GM18909 (cell line): ENCODE results near the gene GEMIN2.
"Not testable (repeated sequence)": the region's sequence is repeated elsewhere in the genome, so short reads cannot be mapped to it uniquely, and the experiment has no call there.

Source experiments
- ATAC-seq: cut with Tn5 transposase; IDR thresholded peaks from one replicate; pipeline ENCODE4 v1.9.1; 2021; ENCODE audit warnings: mild to moderate bottlenecking; ENCODE audit not compliant: unreplicated experiment, poor library complexity

The GEMIN2 gene

GRCh38 chr14:39114073-39114838 is at the start of gene GEMIN2:
Gene GEMIN2, plus strand, starts transcription at chr14:39114323. Its CDS starts 16 bp downstream, at chr14:39114339.
- peak; percentile 92 for ATAC-seq

GRCh38 chr14:39069169-39069805 is 44.8 kb upstream of the GEMIN2 start:
- ATAC-seq, result not testable (repeated sequence)

GRCh38 chr14:39069923-39070322 is 44.2 kb upstream of the GEMIN2 start:
- ATAC-seq, result no peak

- no peak for ATAC-seq
Observed at GRCh38 chr14:39071096-39071495, 43.0 kb upstream of the GEMIN2 start.

GRCh38 chr14:39080886-39081285 is 33.2 kb upstream of the GEMIN2 start:
- ATAC-seq, result no peak

- ATAC-seq, result no peak
Observed at GRCh38 chr14:39083127-39083526, 31.0 kb upstream of the GEMIN2 start.

GRCh38 chr14:39085933-39086332 is 28.2 kb upstream of the GEMIN2 start:
- ATAC-seq, result no peak

GRCh38 chr14:39087493-39087892 is 26.6 kb upstream of the GEMIN2 start:
- no peak for ATAC-seq

GRCh38 chr14:39090548-39091111 is 23.5 kb upstream of the GEMIN2 start:
- ATAC-seq, result no peak

- ATAC-seq, result no peak
Observed at GRCh38 chr14:39091716-39092115, 22.4 kb upstream of the GEMIN2 start.

GRCh38 chr14:39094515-39094914 is 19.6 kb upstream of the GEMIN2 start:
- ATAC-seq, result no peak

- no peak for ATAC-seq
Observed at GRCh38 chr14:39097159-39097558, 17.0 kb upstream of the GEMIN2 start.

GRCh38 chr14:39099215-39099614 is 14.9 kb upstream of the GEMIN2 start:
- ATAC-seq, result not testable (repeated sequence)

- ATAC-seq, result no peak
Observed at GRCh38 chr14:39099748-39100147, 14.4 kb upstream of the GEMIN2 start.

- peak; percentile 20 for ATAC-seq
Observed at GRCh38 chr14:39102265-39102968, 11.7 kb upstream of the GEMIN2 start.

- ATAC-seq, result peak; percentile 96
Observed at GRCh38 chr14:39102969-39103957, 10.9 kb upstream of the GEMIN2 start, which contains the start of gene SEC23A. Gene SEC23A, minus strand, starts transcription at chr14:39103235. Its CDS starts 7,117 bp downstream, at chr14:39096118.

GRCh38 chr14:39104078-39104801 is 9.9 kb upstream of the GEMIN2 start:
- ATAC-seq, result not testable (repeated sequence)

GRCh38 chr14:39107591-39107996 is 6.5 kb upstream of the GEMIN2 start:
- ATAC-seq, result peak; percentile 29

GRCh38 chr14:39108791-39109190 is 5.3 kb upstream of the GEMIN2 start:
- no peak for ATAC-seq
